HCT116 (cell line): ENCODE data around the gene EFS. TPM values are rescaled to one million over a fixed set of nuclear protein-coding genes. Genes with fewer than 3 reads are reported as not detected.

Experiments
- ATAC-seq: fragments of 200-7000 bp; cut with Tn5 transposase; 2 replicates; pipeline ENCODE4 v1.9.1; 2020; ENCODE audit warnings: mild to moderate bottlenecking, moderate library complexity
- BruUV-seq: library from RNA; stranded (reverse); fragments of 400-500 nt; replicated peaks from 2 replicates; lab custom pipeline; 2021; lab: Mats Ljungman, UMichigan
- CTCF ChIA-PET: fragments of 300-600 bp; sonication (Branson Sonifier 250); formaldehyde crosslinking; loops from one replicate; lab custom pipeline; 2021; ENCODE audit warnings: antibody characterized with exemption; lab: Charles Lee
- POLR2A ChIA-PET: fragments of 300-600, 350-600 bp; sonication (Branson Sonifier 250); formaldehyde crosslinking; loops from one replicate; lab custom pipeline; 2021; ENCODE audit warnings: antibody characterized with exemption; lab: Charles Lee
- RAD21 ChIA-PET, 2 experiments: fragments of 300-600 bp; sonication (Branson Sonifier 250); formaldehyde crosslinking; loops; one replicate each; lab custom pipeline; 2023; ENCODE audit warnings: low total read pairs in 2 of 2; ENCODE audit not compliant: uncharacterized antibody in 2 of 2, unreplicated experiment in 2 of 2, low non-redundant PET in 1 of 2; lab: Charles Lee
- DNase-seq: peaks from one replicate; pipeline ENCODE4 v3.0.0-alpha.2; 2010; ENCODE audit warnings: low read depth, low spot score
- H2AFZ ChIP-seq: fragments of 200-600 bp; shearing (Covaris generic), sonication (generic); 2 replicates; pipeline ENCODE4 v1.6.1; 2017; ENCODE audit warnings: low read depth, mixed run types, mixed read lengths, antibody characterized with exemption, low read length; ENCODE audit not compliant: poor library complexity, severe bottlenecking
- H3K27ac ChIP-seq: 2 replicates; pipeline ENCODE4 v1.5.1; 2012; ENCODE audit warnings: low read depth, low read length
- H3K27me3 ChIP-seq: fragments of 200-600 bp; sonication (generic); 2 replicates; pipeline ENCODE4 v1.6.1; 2016; ENCODE audit warnings: mixed run types, low read length, mixed read lengths; ENCODE audit not compliant: insufficient read depth
- H3K36me3 ChIP-seq, 2 experiments: fragments of 200-500 bp in 1 of 2; fragments of 200-600 bp in 1 of 2; sonication (Bioruptor generic) in 1 of 2; sonication (generic) in 1 of 2; 2 replicates each; pipeline versions ENCODE4 v1.5.1 to v1.6.1; 2014 to 2016; ENCODE audit warnings: low read length in 2 of 2, inconsistent platforms in 1 of 2, mixed read lengths in 1 of 2, mixed run types in 1 of 2; ENCODE audit not compliant: insufficient read depth in 2 of 2, control insufficient read depth in 1 of 2
- H3K4me1 ChIP-seq, 2 experiments: fragments of 200-600 bp in 1 of 2; sonication (generic) in 1 of 2; 2 replicates each; pipeline versions ENCODE4 v1.5.1 to v1.6.1; 2012 to 2017; ENCODE audit warnings: low read length in 2 of 2, inconsistent platforms in 1 of 2, mild to moderate bottlenecking in 1 of 2, mixed read lengths in 1 of 2, mixed run types in 1 of 2, moderate library complexity in 1 of 2; ENCODE audit not compliant: insufficient read depth in 2 of 2, control insufficient read depth in 1 of 2
- H3K4me2 ChIP-seq: fragments of 200-600 bp; sonication (generic); 2 replicates; pipeline ENCODE4 v1.6.1; 2017; ENCODE audit warnings: mixed run types, low read length, mixed read lengths
- H3K4me3 ChIP-seq, 2 experiments: fragments of 200-600 bp in 1 of 2; sonication (generic) in 1 of 2; replicated peaks in 1 of 2; 2 replicates each; pipeline ENCODE4 v1.5.1; 2011 to 2016; ENCODE audit warnings: low read length in 2 of 2, control low read depth in 1 of 2, low read depth in 1 of 2, mild to moderate bottlenecking in 1 of 2, mixed read lengths in 1 of 2, mixed run types in 1 of 2
- H3K79me2 ChIP-seq: fragments of 200-600 bp; sonication (generic); 2 replicates; pipeline ENCODE4 v1.6.1; 2017; ENCODE audit warnings: mild to moderate bottlenecking, mixed run types, low read length, moderate library complexity, mixed read lengths; ENCODE audit not compliant: insufficient read depth
- H3K9ac ChIP-seq: fragments of 200-600 bp; sonication (generic); 2 replicates; pipeline ENCODE4 v1.6.1; 2016; ENCODE audit warnings: low read length, mixed read lengths
- H3K9me2 ChIP-seq: fragments of 200-600 bp; sonication (generic), shearing (Covaris generic); 2 replicates; pipeline ENCODE4 v1.6.1; 2017; ENCODE audit warnings: mixed run types, mild to moderate bottlenecking, moderate library complexity; ENCODE audit not compliant: insufficient read depth
- H3K9me3 ChIP-seq, 2 experiments: fragments of 200-500 bp in 1 of 2; fragments of 200-600 bp in 1 of 2; sonication (Bioruptor generic) in 1 of 2; sonication (generic) in 1 of 2; 2 replicates each; pipeline ENCODE4 v1.6.1; 2014 to 2017; ENCODE audit warnings: low read length in 2 of 2, mixed read lengths in 2 of 2, inconsistent platforms in 1 of 2, low read depth in 1 of 2, mild to moderate bottlenecking in 1 of 2, mixed run types in 1 of 2, moderate library complexity in 1 of 2; ENCODE audit not compliant: control insufficient read depth in 1 of 2, insufficient read depth in 1 of 2
- H4K20me1 ChIP-seq: fragments of 200-600 bp; sonication (generic), shearing (Covaris generic); 2 replicates; pipeline ENCODE4 v1.6.1; 2017; ENCODE audit warnings: mixed run types, mild to moderate bottlenecking, moderate library complexity; ENCODE audit not compliant: insufficient read depth
- ATF3 ChIP-seq: IDR thresholded peaks from 2 replicates; pipeline ENCODE4 v1.6.1; 2012
- CEBPB ChIP-seq: IDR thresholded peaks from 2 replicates; pipeline ENCODE4 v1.6.1; 2012; ENCODE audit warnings: low read depth
- EGR1 ChIP-seq: IDR thresholded peaks from 2 replicates; pipeline ENCODE4 v1.6.1; 2012; ENCODE audit warnings: low read depth
- EZH2 ChIP-seq: fragments of 200-600 bp; sonication (generic); IDR thresholded peaks from 2 replicates; pipeline ENCODE4 v1.6.1; 2017; ENCODE audit warnings: antibody characterized with exemption, mixed run types
- FOSL1 ChIP-seq: IDR thresholded peaks from 2 replicates; pipeline ENCODE4 v1.6.1; 2012; ENCODE audit warnings: low read depth
- MAX ChIP-seq: IDR thresholded peaks from 2 replicates; pipeline ENCODE4 v1.6.1; 2012
- POLR2A ChIP-seq: IDR thresholded peaks from 2 replicates; pipeline ENCODE4 v1.7.0; 2011; ENCODE audit warnings: borderline replicate concordance; ENCODE audit not compliant: insufficient read depth, insufficient read length; ENCODE audit errors: extremely low read depth
- RAD21 ChIP-seq: IDR thresholded peaks from 2 replicates; pipeline ENCODE4 v1.6.1; 2012; ENCODE audit warnings: low read depth, mild to moderate bottlenecking
- SP1 ChIP-seq: IDR thresholded peaks from 2 replicates; pipeline ENCODE4 v1.6.1; 2012; ENCODE audit warnings: low read depth
- YY1 ChIP-seq: IDR thresholded peaks from 2 replicates; pipeline ENCODE4 v1.6.1; 2011; ENCODE audit warnings: low read length, low read depth, moderate library complexity, mild to moderate bottlenecking; ENCODE audit not compliant: insufficient replicate concordance; ENCODE audit errors: extremely low read depth
- ZFX ChIP-seq: fragments of 450-650 bp; IDR thresholded peaks from 2 replicates; pipeline ENCODE4 v1.6.1; 2017
- intact Hi-C: fragments of 100-400 bp; cut with micrococcal nuclease; formaldehyde crosslinking; loops from 2 replicates; pipeline ENCODE4 v1.10.0; 2022
- total RNA-seq: library from RNA; stranded (reverse); gene quantifications from one replicate; pipeline ENCODE4 v1.2.1, GENCODE V29; 2021; ENCODE audit not compliant: unreplicated experiment

The EFS gene
- total RNA-seq, 1 experiment from 2014 or later, result 0.10 TPM

GRCh38 chr14:23307687-23308644 is 57.0 kb downstream of the EFS start:
- no peak for DNase-seq
- RAD21 ChIA-PET, result no interaction called here
- peaks cover 54% of the 10 kb centered on the region for H3K79me2 ChIP-seq
- peak overlapping the region; percentile 76 to 99 for H3K4me3 ChIP-seq
- H3K9ac ChIP-seq, result peak overlapping the region; percentile 81
- H3K4me1 ChIP-seq, result peaks cover 19 to 27% of the 10 kb centered on the region in 2 experiments
- BruUV-seq, result no TSS peak
- no peaks in the 10 kb centered on the region for H3K27me3 ChIP-seq
- H3K27ac ChIP-seq, result peak overlapping the region; percentile 79
- no peak for ATAC-seq
- POLR2A ChIA-PET, result no interaction called here
- peaks cover 30 to 39% of the 10 kb centered on the region in 2 experiments for H3K36me3 ChIP-seq
- intact Hi-C loops, result loop anchor here (10.0 kb wide), 1 partner anchor 323 kb away; the partner anchor contains the start of gene AJUBA
- H2AFZ ChIP-seq, result no peak overlapping the region
- H3K4me2 ChIP-seq, result peak overlapping the region; percentile 92
- H3K9me2 ChIP-seq, result no peaks in the 10 kb centered on the region
- H4K20me1 ChIP-seq, result no peaks in the 10 kb centered on the region
- TF ChIP-seq ATF3 (no peak), FOSL1 (no peak), MAX (no peak), SP1 (no peak), CEBPB (no peak), EGR1 (no peak), RAD21 (no peak), EZH2 (no peak), ZFX (no peak), YY1 (no peak), POLR2A (no peak)
- H3K9me3 ChIP-seq, result no peaks in the 10 kb centered on the region
- CTCF ChIA-PET, result interaction anchor here (2.4 kb wide), 1 partner anchor 13 kb away, joined by 15 read pairs; the partner anchor contains the start of gene PABPN1
